Heart left ventricle (tissue), 13 donors: ENCODE results near the gene G6PC2.

Experiments
- CTCF ChIP-seq, 12 donors: fragments of 200-600 bp; sonication (generic) in 4 of 12; IDR thresholded peaks; one replicate each; pipeline versions ENCODE4 v1.5.0 to v1.8.0; 2018 to 2022; ENCODE audit warnings: antibody characterized with exemption in 12 of 12, mild to moderate bottlenecking in 5 of 12
- POLR2A ChIP-seq, 2 donors: fragments of 450-650 bp; IDR thresholded peaks; one replicate each; pipeline ENCODE4 v1.6.1; 2017; ENCODE audit warnings: antibody characterized with exemption in 2 of 2, mild to moderate bottlenecking in 2 of 2, moderate library complexity in 2 of 2
- donor health status: ischemic (EF 13 %, LVEDD 7.1; RV severe dilation, severe dysfunction).
- donor health status: DM: no; HTN: yes; CAD: no.
- donor health status: DM: no; HTN: no; CAD: no.
- donor health status: ischemic (EF 25% LVEDD 6.9; RV normal size, moderate dysfunction).
- donor health status: ischemic (EF 25% LVEDD 5.7; RV mildly dilated, moderate dysfunction).
- donor health status: ischemic (EF 35%, LVEDD 5.7; RV mildly dilated, moderate dysfunction).
- donor health status: nonischemic (EF 11% LVEDD 7.7; RV severe dilation, severe dysfunction).
- donor health status: DM: yes; HTN: yes; CAD: no.
- donor health status: PGD.
- donor health status: ischemic (EF 29% LVEDD 5.4; RV normal size, mild dysfunction).
- donor health status: nonischemic (EF 23%, LVEDD 6.1; RV moderate dilation, normal function).

GRCh38 chr2:168889635-168890005, 11.5 kb upstream of the G6PC2 start:
- TF ChIP-seq CTCF (IDR thresholded peaks at IDR 0.05) (no peak), POLR2A (IDR thresholded peaks at IDR 0.05) (no peak)
